ENCODE measurements around the gene GSTM5.

- TF ChIP-seq REST (IDR thresholded peaks at IDR 0.05; ENCODE audit: low read depth) (no peak), RAD21 (IDR thresholded peaks at IDR 0.05; ENCODE audit: low read depth) (no peak), TAF1 (IDR thresholded peaks at IDR 0.05; ENCODE audit: low read depth) (no peak)
Observed at GRCh38 chr1:109759513-109760334, 47.7 kb downstream of the GSTM5 start.

Data from Ishikawa (cell line).